G401 (cell line): Measurements from ENCODE around the gene SLC34A3. TPM values are rescaled to one million over a fixed set of nuclear protein-coding genes. Genes with fewer than 3 reads are reported as not detected.
"Not testable (repeated sequence)": the region's sequence is repeated elsewhere in the genome, so short reads cannot be mapped to it uniquely, and the experiment has no call there.

Experiments used
- DNase-seq: peaks from one replicate; pipeline ENCODE4 v3.0.0-alpha.2; 2015; ENCODE audit warnings: low spot score
- in situ Hi-C: cut with HindIII; loops from 2 replicates; pipeline ENCODE4 v1.10.0; 2016; ENCODE audit warnings: low sequenced_read_pairs, mixed read lengths
- total RNA-seq: library from RNA; depleted of rRNA; stranded (reverse); fragments of >200 nt; shearing (Covaris generic); gene quantifications from 2 replicates; pipeline ENCODE4 v1.2.3, GENCODE V29; 2014

Gene SLC34A3
- total RNA-seq, 1 experiment from 2014 or later: not detected

DNA sequence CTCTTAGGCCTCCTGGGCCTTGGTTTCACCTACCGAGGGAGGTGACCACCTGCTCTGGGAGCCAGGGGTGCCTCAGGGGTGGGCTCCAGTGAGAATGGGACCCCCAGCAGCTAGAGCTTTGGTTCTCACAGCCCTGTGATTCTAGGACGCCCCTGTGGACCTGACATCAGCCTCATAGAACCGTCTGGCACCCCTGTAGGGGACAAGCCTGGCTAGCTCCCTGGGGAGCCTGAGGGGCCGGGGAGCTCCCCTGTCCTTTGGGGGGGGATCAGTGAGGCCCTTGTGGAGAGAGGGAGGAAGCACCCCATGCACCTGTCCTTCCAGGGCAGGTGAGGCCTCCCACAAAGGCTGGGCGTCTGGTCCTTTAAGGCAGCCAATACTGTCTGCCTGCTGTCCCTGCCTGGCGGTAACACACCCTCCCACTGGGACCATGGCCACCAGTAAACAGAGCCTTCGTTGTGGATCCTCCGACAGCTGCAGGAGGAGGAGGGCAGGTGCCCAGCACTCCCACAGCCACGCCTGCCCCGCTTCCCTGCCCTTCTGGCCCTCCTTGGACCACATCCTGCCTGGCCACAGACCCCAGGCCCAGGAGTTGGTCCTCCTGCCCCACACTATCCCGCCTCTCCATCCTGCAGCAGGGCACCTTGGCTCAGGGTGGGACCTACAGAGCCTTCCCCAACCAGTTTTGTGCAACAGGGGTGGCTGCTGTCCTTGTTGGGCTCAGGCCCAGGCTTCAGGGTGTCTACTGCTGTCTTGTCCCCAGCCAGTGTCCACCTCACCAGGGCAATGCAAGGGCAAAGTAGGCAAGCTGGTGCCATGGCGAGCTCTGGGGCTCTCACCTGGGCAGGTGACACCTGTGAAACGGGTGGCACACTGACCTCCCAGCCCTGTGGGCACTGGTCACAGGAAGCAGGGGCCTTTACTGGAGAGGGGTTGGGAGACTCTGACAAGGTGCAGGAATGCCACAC lies 7.3 kb downstream of the SLC34A3 start:
- DNase-seq: no peak

DNA sequence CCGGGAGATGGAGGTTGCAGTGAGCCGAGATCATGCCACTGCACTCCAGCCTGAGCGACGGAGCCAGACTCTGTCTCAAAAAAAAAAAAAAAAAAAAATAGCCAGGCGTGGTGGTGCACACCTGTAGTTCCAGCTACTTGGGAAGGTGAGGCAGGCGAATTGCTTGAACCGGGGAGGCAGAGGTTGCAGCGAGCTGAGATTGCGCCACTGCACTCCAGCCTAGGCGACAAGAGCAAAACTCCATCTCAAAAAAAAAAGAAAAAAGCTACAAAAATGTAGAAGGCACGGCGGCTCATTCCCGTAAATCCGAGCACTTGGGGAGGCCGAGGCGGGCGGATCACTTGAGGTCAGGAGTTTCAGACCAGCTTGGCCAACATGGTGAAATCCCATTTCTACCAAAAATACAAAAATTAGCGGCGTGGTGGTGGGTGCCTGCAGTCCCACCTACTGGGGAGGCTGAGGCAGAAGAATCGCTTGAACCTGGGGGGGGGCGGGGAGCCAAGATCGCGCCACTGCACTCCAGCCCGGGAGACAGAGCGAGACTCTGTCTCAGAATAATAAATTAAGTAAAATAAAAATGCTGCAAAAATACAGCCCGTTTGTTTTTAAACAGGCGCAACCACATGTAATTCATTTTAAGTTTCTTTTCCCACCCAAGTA lies 9.0 kb downstream of the SLC34A3 start:
- DNase-seq, in situ Hi-C loops: not testable (repeated sequence)

More for the DNA sequence above, 7.3 kb downstream of the SLC34A3 start:
- in situ Hi-C loops: no loop called here

DNA sequence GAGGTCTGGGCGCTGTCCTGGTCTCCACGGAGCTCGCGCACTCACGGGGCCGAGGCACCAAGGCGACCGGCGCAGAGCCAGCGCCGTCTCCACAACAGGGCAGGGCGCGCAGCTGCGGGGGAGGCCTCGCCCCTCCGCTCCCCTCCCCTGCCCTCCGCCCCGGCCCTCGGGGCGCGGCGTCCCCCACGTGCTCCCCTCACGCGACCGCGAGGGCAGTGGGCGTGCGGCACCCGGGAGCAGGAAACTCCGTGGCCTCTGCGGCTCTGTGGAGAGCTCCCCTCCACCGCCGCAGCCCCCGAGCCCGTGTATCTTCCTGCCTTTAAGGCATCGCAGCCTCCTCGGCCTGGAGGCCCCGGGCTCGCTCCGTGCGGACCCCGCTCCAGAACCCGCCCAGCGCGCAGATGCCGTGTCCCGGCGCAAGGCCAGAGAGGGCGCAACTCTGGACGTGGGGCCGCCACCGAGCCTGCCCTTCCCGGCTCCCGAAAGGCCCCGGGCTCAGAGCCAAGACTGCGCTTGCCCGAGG lies 9.7 kb downstream of the SLC34A3 start:
- in situ Hi-C loops: no loop called here
- DNase-seq: no peak

DNA sequence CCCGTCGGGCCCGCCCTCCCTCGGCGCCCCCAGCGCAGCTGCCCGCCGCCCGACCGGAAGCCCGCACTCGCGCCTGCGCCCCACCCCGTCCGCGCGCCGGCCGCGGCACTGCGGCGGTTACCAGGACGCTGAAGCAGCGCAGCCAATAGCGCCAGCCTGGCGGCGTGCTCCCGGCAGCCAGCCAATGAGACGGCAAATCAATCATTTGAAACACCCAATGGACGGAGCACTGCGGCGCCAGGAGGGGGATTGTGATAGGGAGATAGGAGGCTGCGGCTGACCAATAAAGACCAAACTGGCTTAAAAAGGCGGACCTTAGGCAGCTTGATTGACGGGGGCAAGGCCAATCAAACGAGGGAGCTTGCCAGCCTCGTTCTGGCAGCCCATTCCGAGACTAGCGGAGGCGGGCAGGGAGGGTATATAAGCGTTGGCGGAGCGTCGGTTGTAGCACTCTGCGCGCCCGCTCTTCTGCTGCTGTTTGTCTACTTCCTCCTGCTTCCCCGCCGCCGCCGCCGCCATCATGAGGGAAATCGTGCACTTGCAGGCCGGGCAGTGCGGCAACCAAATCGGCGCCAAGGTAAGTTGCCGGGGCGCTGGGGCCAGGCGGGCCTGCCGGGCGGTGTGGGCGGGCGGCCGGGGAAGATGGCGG lies 10.3 kb downstream of the SLC34A3 start, which contains the start of gene TUBB4B:
TUBB4B (plus strand) TSS at position 447 of the 649 bp plus-strand sequence; CDS start at position 521, 74 bp downstream.
- in situ Hi-C loops: no loop called here
- DNase-seq: peak; percentile 100

DNA sequence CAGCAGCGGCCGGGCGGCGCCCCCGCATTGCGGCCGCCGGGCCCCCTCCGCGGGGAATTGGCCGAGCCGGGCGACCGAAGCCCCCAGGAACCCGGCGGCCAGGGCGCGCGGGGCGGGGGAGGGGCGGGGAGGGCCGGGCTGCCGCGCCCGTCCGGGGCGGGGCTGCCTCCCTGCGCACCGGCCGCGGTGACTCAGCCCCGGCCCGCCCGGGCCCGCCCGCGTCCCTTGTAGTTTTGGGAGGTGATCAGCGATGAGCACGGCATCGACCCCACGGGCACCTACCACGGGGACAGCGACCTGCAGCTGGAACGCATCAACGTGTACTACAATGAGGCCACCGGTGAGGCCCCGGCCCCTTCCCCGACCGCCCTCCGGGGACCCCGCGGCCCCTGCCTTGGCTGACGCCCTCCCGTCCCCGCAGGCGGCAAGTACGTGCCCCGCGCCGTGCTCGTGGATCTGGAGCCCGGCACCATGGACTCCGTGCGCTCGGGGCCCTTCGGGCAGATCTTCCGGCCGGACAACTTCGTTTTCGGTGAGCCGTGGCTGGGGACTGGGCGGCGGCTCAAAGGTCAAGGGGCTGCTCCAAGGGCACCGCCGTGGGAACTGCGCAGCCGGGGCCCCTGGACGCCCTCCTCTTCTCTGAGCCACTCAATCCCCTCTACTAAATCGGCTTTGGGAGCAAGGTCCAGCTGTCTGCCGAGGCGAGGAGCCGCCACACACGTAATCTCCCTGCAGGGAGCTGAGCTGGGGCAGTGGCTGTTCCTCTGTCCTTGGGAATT lies 11.0 kb downstream of the SLC34A3 start:
- in situ Hi-C loops: no loop called here
- DNase-seq: no peak

DNA sequence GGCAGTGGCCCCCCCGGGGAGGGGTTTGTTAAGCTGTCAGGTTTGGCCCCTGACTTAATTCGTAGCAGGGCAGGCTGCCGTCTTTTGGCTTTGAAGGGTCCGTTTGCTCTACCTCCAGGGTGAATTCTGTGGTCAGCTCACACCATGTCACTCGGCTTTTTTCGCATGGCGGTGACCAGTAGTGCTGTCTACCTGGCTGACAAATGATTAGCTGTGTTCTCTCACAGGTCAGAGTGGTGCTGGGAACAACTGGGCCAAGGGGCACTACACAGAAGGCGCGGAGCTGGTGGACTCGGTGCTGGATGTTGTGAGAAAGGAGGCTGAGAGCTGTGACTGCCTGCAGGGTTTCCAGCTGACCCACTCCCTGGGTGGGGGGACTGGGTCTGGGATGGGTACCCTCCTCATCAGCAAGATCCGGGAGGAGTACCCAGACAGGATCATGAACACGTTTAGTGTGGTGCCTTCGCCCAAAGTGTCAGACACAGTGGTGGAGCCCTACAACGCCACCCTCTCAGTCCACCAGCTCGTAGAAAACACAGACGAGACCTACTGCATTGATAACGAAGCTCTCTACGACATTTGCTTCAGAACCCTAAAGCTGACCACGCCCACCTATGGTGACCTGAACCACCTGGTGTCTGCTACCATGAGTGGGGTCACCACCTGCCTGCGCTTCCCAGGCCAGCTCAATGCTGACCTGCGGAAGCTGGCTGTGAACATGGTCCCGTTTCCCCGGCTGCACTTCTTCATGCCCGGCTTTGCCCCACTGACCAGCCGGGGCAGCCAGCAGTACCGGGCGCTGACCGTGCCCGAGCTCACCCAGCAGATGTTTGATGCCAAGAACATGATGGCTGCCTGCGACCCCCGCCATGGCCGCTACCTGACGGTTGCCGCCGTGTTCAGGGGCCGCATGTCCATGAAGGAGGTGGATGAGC lies 11.8 kb downstream of the SLC34A3 start:
- in situ Hi-C loops: no loop called here
- no peak for DNase-seq

DNA sequence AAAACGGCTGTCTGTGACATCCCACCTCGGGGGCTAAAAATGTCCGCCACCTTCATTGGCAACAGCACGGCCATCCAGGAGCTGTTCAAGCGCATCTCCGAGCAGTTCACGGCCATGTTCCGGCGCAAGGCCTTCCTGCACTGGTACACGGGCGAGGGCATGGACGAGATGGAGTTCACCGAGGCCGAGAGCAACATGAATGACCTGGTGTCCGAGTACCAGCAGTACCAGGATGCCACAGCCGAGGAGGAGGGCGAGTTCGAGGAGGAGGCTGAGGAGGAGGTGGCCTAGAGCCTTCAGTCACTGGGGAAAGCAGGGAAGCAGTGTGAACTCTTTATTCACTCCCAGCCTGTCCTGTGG lies 12.5 kb downstream of the SLC34A3 start:
- DNase-seq, in situ Hi-C loops: not testable (repeated sequence)

DNA sequence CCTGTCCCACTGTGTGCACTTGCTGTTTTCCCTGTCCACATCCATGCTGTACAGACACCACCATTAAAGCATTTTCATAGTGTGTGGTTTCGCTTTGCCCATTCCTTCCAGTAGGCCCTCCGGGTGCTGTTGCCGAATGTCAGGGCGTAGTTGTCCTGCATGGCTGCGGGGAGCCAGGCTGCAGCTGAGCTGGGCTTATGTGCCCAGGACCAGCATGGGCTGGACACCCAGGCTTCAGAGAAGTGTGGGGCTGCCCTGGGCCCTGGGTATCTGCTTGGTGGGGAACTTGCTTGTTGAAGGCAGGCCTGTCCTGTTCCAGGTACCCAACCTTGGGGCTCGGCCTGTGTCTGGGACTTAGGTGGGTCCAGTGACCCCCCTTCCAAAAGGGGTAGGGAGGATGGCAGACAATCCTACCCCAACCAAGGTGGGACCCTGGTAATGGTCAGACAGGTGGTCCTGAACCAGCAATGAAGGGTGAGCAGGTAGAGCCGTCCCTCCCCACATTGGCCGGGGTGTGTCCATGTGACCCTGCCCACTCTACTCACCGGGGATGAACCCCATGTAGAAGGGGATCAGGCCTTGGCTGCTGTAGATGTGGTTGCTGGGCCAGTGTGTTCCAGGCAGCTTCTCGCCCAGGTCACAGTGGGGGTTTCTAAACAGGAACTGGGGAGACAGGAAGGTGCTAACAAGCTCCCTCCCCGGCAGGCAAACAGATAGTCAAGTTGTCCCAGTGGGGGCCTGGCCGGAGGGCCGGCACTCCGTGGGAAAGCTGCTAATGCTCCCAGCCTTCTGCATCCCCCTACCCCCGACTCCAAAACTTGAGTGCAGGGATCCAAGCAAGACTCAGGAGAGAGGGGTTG lies 13.2 kb downstream of the SLC34A3 start:
- DNase-seq: no peak

DNA sequence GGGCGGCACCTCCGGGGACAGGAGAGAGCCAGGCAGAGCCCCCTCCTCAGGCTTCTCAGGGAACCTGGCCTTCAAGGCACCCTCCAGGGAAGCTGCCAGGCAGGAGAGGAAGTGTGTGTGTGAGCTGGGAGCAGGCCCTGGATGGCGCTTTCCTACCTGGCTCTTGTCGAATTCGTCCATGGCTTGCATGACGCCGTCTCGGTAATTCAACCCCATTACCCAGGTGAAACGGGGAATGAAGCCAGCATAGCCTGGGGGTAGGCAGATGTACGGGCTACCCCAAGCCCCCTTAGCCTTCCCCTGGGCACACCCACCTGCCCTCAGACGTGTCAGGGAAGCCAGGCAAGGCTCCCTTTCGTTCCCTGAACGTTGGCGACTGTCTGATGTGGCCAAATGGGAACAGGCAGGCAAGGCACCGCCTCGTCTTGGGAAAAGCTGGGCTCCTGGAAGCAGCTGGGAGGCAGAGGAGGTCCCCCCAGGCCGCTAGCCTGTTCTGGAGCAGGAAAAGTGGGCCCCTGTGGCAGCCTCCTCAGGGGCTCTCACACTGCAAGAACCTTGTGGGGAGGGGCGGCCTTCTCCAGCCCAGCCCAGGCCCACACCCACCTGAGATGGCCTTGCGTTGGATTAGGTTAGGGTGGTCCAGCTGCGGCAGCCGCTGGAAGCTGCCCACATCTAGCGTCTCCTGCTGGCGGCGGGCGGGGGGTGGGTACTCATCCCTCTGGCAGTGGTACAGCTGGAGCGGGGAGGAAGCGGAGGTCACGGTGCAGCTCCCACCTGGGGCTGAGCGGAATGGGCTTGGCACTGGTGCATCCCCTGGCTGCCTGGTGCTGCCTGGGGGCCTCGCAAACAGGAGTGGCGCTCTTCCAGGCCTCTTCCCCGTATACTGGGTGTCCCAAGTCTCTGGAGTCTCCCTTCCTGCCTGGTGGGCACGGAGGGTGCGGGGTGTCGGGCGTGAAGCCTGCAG lies 14.1 kb downstream of the SLC34A3 start:
- DNase-seq: no peak
- in situ Hi-C loops: no loop called here

More for the DNA sequence above, 13.2 kb downstream of the SLC34A3 start:
- in situ Hi-C loops: no loop called here

DNA sequence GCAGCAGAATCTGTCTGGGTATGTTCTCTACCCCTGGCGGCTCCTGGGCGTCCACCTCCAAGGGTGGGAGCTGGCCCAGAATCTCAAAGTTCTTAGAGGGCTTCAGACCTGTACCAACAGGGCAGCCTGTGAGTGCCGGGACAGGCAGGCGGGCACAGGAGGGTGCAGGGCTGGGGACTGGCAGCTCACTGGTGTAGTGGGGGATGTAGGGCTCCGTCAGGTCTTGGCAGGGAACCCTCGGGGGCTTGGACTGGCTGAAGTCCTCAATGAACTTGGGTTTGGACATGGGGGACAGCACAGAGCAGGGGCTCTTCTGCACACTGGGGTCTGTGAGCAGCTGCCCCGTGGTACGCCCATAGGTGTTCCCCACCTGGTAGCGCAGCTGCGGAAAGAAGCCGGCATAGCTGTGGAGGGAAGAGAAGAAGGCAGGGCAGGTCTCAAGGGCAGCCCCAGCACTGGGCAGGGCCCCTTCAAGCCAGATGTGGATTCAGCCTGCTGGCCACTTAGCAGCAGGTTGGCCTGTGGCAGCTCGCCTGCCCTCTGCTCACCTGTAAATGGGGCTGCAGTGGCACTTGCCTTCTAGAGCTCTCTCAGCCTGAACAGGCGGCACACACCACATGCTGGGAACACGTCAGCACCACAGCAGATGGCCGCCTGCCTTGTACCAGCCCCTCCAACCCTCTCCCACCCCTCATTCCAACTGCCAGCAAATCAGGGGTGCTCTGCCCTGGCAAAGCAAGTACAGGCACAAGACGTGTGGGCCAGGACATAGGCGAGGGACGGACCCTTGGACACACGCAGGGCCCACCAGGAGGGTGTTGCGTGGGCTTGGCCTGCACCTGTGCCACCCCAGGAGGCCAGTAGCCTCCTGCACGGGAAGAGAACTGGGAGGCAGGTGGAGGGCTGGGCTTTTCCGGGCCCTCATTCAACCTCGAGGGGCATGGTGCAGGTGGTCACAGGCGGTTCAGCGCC lies 15.0 kb downstream of the SLC34A3 start:
- in situ Hi-C loops: no loop called here
- no peak for DNase-seq

DNA sequence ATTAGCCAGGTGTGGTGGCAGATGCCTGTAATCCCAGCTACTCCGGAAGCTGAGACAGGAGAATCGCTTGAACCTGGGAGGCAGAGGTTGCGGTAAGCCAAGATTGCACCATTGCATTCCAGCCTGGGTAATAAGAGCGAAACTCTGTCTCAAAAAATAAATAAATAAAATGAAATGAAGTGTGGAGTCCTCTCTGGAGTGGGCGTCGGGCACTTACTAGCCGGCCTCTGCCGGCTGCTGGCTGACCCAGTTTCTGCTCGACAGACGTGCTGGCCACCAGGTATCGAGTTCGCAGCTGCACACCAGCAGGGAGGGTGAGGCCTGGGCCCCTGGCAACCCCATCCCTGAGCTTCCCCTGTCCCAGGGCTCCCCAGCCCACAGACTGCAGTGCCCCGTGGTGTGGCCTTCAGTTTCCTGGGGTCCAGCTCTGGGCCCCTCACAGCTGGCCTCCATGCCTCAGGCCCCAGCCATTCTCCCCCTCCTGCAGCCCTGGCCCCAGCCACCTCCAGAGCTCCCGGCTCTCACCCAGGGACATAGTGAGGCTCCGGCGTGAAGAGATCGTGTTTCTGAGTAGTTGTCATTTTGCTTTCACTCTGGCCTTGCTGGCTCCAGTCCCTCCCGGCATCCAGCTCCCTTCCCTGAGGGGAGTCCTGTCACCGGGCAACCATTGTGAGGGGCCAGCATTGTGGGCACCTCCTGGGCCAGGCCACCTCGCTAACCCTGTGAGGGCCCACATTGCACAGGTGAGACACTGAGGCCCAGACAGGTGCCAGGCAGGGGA lies 16.6 kb downstream of the SLC34A3 start:
- in situ Hi-C loops: no loop called here
- no peak for DNase-seq

DNA sequence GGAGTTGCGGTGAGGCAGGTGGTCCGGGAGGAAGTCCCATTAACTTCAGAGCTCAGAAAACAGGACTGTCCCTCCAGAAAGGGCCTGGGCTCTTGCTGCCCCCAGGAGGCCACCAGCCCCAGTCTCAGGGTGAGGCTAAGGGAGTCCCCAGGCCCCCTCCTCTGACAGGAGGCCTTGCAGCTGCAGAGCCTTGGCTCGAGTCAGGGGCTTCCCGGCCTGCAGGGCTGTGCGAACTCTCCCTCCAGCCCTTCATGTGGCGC lies 17.1 kb downstream of the SLC34A3 start:
- in situ Hi-C loops: no loop called here
- no peak for DNase-seq

DNA sequence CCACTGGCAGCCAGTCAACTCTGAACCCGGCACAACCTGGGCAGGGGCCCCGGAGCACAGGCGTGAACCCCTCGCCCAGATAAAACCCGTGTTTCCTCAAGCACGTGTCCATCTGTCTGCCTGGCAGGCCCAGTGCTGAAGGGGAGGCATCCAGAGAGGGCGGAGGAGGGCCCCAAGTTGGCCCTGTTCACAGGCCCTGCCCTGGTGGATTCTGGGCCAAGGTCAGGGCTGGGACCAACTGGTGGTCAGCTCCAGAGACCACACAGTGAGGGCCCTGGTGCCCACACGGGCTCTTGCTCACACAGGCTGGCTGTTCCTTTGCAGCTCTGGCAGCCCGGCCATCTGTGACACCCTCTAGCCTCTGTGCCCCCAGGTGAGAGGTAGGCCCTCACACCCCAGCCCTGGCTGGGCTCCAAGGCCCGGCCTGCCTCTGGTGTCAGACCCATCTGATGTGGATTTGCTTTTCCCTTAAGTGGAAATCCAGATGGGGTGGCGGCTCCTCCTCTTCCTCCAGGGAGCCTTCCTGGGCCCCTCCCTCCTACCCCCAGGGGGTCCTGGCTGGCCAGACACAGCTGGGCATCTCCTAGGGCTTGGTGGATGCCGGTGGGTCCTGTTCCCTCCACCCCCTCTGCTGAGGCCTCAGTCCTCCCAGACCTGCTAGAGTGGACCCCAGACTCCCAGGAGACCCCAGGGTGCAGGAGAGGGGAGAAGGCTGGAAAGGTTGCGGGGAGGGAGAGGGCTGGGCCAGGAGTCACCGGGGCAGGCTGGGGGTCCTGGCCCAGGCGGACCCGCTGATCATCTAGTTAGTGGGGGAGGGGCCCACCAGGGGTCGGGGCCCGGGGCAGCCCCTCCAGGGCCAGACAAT lies 19.9 kb downstream of the SLC34A3 start:
- no peak for DNase-seq
- in situ Hi-C loops: no loop called here

DNA sequence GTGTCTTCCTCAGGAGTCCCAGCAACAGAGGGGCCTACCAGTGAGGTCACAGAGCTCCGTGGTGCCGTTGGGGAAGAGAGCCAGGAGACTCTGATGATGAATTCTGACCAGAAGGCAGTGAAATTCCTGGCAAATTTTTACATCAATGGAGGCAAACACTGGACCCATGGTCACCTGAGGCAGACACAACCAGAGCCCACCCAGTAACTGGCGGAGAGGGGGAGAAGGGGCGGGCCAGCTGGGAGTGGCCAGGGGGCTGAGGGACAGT lies 20.4 kb downstream of the SLC34A3 start, which contains the start of gene STPG3:
STPG3 (plus strand) TSS at position 93 of the 268 bp plus-strand sequence; CDS start at position 94, 1 bp downstream.
- in situ Hi-C loops: no loop called here
- no peak for DNase-seq
